GM23248 (cell line): Measurements from ENCODE around the gene KLHL10. TPM values are rescaled to one million over a fixed set of nuclear protein-coding genes. Genes with fewer than 3 reads are reported as not detected.
"Not testable (repeated sequence)": the region's sequence is repeated elsewhere in the genome, so short reads cannot be mapped to it uniquely, and the experiment has no call there.

Source experiments
- DNase-seq: peaks from one replicate; pipeline ENCODE4 v3.0.0-alpha.2; 2015
- H2AFZ ChIP-seq: fragments of 200-600 bp; sonication (generic); 2 replicates; pipeline ENCODE4 v1.6.1; 2016; ENCODE audit warnings: antibody characterized with exemption
- H3F3A ChIP-seq: fragments of 200-600 bp; sonication (generic); 2 replicates; pipeline ENCODE4 v1.6.1; 2016; ENCODE audit warnings: mild to moderate bottlenecking, antibody characterized with exemption, mixed run types; ENCODE audit not compliant: insufficient read depth
- H3K27ac ChIP-seq: fragments of 200-600 bp; sonication (generic); 2 replicates; pipeline ENCODE4 v1.5.1; 2016; ENCODE audit warnings: mild to moderate bottlenecking
- H3K27me3 ChIP-seq: fragments of 200-600 bp; sonication (generic); replicated peaks from 2 replicates; pipeline ENCODE4 v1.6.1; 2016; ENCODE audit warnings: mild to moderate bottlenecking; ENCODE audit not compliant: insufficient read depth
- H3K36me3 ChIP-seq: fragments of 200-600 bp; sonication (generic); 2 replicates; pipeline ENCODE4 v1.6.1; 2016; ENCODE audit warnings: low read depth, mild to moderate bottlenecking
- H3K4me1 ChIP-seq: fragments of 200-600 bp; sonication (generic); 2 replicates; pipeline ENCODE4 v1.6.1; 2016; ENCODE audit warnings: mild to moderate bottlenecking; ENCODE audit not compliant: insufficient read depth
- H3K4me2 ChIP-seq: fragments of 200-600 bp; sonication (generic); one replicate; pipeline ENCODE4 v1.6.1; 2016; ENCODE audit warnings: mild to moderate bottlenecking; ENCODE audit not compliant: unreplicated experiment
- H3K4me3 ChIP-seq: fragments of 200-600 bp; sonication (generic); 2 replicates; pipeline ENCODE4 v1.5.1; 2016; ENCODE audit warnings: mild to moderate bottlenecking
- H3K79me2 ChIP-seq: fragments of 200-600 bp; sonication (generic); 2 replicates; pipeline ENCODE4 v1.6.1; 2016; ENCODE audit warnings: mild to moderate bottlenecking; ENCODE audit not compliant: insufficient read depth
- H3K9ac ChIP-seq: fragments of 200-600 bp; sonication (generic); 2 replicates; pipeline ENCODE4 v1.6.1; 2016; ENCODE audit warnings: mild to moderate bottlenecking
- H3K9me2 ChIP-seq: fragments of 200-600 bp; sonication (generic); 2 replicates; pipeline ENCODE4 v1.6.1; 2016; ENCODE audit warnings: mixed run types, mild to moderate bottlenecking, moderate library complexity; ENCODE audit not compliant: insufficient read depth
- H3K9me3 ChIP-seq: fragments of 200-600 bp; sonication (generic); one replicate; pipeline ENCODE4 v1.6.1; 2017; ENCODE audit warnings: low read depth
- H4K20me1 ChIP-seq: fragments of 200-600 bp; sonication (generic); 2 replicates; pipeline ENCODE4 v1.6.0; 2016; ENCODE audit not compliant: insufficient read depth
- EZH2 ChIP-seq: fragments of 200-600 bp; sonication (generic); IDR thresholded peaks from 2 replicates; pipeline ENCODE4 v1.6.1; 2018; ENCODE audit warnings: antibody characterized with exemption, mild to moderate bottlenecking; ENCODE audit not compliant: insufficient read depth, poor library complexity, severe bottlenecking
- EZH2phosphoT487 ChIP-seq: fragments of 200-600 bp; sonication (generic); IDR thresholded peaks from 2 replicates; pipeline ENCODE4 v1.6.1; 2018; ENCODE audit warnings: antibody characterized with exemption, moderate library complexity, mild to moderate bottlenecking, low read depth; ENCODE audit not compliant: insufficient read depth
- WGBS, 2 experiments: methylation state at CpG; one replicate each; pipeline ENCODE4 v1.1.6; 2015 to 2017; ENCODE audit warnings: low lambda C conversion rate in 2 of 2, low coverage in 1 of 2; ENCODE audit errors: missing lambda C conversion rate in 2 of 2; 5-methylcytosine and 5-hydroxymethylcytosine counted together
- in situ Hi-C: fragments of 300-500 bp; cut with MboI; formaldehyde crosslinking; loops from 2 replicates; pipeline ENCODE4 v1.15.0; 2020
- polyA plus RNA-seq: library from polyadenylated mRNA; unstranded; fragments of >200 nt; fragmentation: Nextera tagmentation; extraction: Ambion mirVana; gene quantifications from 2 replicates; pipeline ENCODE4 v1.2.1, GENCODE V29; 2016
- total RNA-seq: library from RNA; depleted of rRNA; stranded (reverse); fragments of >200 nt; shearing (Covaris generic); gene quantifications from 2 replicates; pipeline ENCODE4 v1.2.3, GENCODE V29; 2014

Gene KLHL10
- total and polyA plus RNA-seq, 2 experiments from 2014 or later: 0.09 to 2.3 TPM

DNA sequence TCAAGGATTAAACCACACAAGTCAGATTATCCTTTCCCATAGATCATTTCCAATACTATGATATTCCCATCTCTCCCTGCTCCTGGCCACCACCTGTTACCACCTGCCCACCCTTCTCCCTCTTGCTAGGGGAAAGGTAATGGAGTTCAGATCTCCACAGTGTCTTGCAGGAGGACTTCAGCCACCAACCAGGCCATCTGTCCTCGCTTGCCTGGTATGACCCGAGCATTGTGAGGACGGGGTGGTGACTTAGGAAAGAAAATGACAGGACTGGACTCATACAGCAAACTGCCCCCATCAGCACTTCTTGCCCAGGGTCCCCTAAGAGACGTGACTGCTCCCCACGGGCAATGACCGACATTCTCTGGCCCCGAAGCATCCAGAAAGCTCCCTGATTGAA is 14.0 kb upstream of the KLHL10 start:
- Histone ChIP-seq H3K36me3 (0 out of 2 replicates have a peak, but pooled peaks cover under 1% of the 10 kb centered on the region), H3K9me2 (no peaks in the 10 kb centered on the region), H2AFZ (no peak overlapping the region), H3K79me2 (0 out of 2 replicates have a peak, but pooled peaks cover under 1% of the 10 kb centered on the region), H3K27me3 (no peaks in the 10 kb centered on the region), H3K27ac (peak overlapping the region; percentile 38; the same call in 1 of the 2 replicates), H3K4me1 (no peaks in the 10 kb centered on the region), H3K4me3 (no peak overlapping the region), H3K9ac (no peak overlapping the region), H3K4me2 (no peak overlapping the region), H3F3A (peaks cover 28% of the 10 kb centered on the region), H3K9me3 (no peaks in the 10 kb centered on the region), H4K20me1 (no peaks in the 10 kb centered on the region)
- in situ Hi-C loops: no loop called here
- no peak for DNase-seq
- WGBS, 2 experiments: 76 to 81% methylated on average over 7 of the region's 7 CpGs
- no peak for TF ChIP-seq EZH2

- no peak for TF ChIP-seq EZH2phosphoT487
- no peak for TF ChIP-seq EZH2
- Histone ChIP-seq H3K9me2 (no peaks in the 10 kb centered on the region), H3K27me3 (no peaks in the 10 kb centered on the region), H3F3A (peaks cover 28% of the 10 kb centered on the region), H3K36me3 (no peaks in the 10 kb centered on the region), H3K4me1 (no peaks in the 10 kb centered on the region), H4K20me1 (no peaks in the 10 kb centered on the region), H2AFZ (no peak overlapping the region), H3K4me3 (no peak overlapping the region), H3K79me2 (no peaks in the 10 kb centered on the region), H3K9me3 (no peaks in the 10 kb centered on the region), H3K4me2 (no peak overlapping the region), H3K27ac (peak overlapping the region; percentile 38; the same call in 1 of the 2 replicates), H3K9ac (no peak overlapping the region)
- DNase-seq: peak; percentile 58
- 9 to 11% methylated on average over 7 of the region's 7 CpGs for WGBS, 2 experiments
- in situ Hi-C loops: no loop called here
Observed at GRCh38 chr17:41824086-41824485, 13.5 kb upstream of the KLHL10 start.

DNA sequence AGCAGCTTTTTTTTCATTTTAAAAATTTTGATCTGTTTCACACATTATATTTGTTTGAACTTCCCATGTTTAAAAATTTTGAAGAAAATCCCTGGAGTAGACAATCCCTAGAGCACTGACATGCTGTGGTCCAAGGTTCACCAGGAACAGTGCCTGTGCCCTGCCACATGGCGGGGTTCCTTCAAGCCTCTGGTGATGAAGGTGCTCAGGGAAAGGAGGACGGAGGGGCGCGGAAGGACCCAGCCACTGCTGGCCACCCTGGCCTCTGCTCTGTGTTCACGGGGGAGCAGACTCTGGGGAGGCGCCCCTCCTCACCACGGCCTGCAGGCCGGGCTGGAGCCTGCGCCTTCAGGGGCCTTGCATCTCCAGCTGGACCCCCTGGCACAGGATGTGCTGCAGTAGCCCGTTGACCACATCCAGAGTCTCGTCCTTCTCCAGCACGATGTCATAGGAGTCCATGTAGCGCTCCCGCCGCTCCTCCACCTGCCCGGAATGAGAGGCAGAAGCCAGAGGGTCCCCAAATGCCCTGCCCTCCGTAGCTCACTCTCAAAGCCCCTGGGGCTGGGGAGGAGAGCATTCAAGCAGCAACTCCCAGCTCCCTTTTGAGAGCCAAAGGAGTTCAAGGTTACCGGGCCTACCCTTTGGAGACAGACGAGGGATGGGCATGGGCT is 12.3 kb upstream of the KLHL10 start:
- in situ Hi-C loops: no loop called here
- Histone ChIP-seq H3K36me3 (peaks cover 8% of the 10 kb centered on the region; the same call in 1 of the 2 replicates), H3K9me2 (no peaks in the 10 kb centered on the region), H3K4me2 (no peak overlapping the region), H3K79me2 (no peaks in the 10 kb centered on the region), H3K27me3 (no peaks in the 10 kb centered on the region), H3F3A (peaks cover 19% of the 10 kb centered on the region), H3K4me3 (no peak overlapping the region), H3K27ac (no peak overlapping the region), H3K4me1 (no peaks in the 10 kb centered on the region), H3K9ac (no peak overlapping the region), H2AFZ (no peak overlapping the region), H3K9me3 (no peaks in the 10 kb centered on the region), H4K20me1 (no peaks in the 10 kb centered on the region)
- DNase-seq: no peak
- 89% methylated on average over 19 of the region's 19 CpGs for WGBS, 2 experiments
- TF ChIP-seq EZH2phosphoT487 (no peak), EZH2 (no peak)

DNA sequence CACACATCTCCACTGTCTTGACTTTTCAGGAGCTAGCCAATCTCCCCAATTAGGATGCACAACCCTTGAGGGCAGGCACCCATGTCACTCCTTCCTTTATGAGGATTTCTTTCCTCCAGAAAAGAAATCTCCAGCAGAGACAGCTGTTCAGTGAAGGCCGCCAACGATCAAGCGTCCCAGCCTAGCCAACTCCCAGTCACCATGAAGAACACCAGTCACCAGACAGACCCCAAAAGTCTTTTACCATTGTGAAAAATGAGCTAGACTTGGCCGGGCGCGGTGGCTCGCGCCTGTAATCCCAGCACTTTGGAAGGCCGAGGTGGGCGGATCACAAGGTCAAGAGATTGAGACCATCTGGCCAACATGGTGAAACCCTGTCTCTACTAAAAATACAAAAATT is 7.7 kb upstream of the KLHL10 start:
- H3K9me2 ChIP-seq, H3K79me2 ChIP-seq, H2AFZ ChIP-seq, H3K4me3 ChIP-seq, in situ Hi-C loops, H3K9ac ChIP-seq, DNase-seq, H3K4me2 ChIP-seq, H3F3A ChIP-seq, H3K36me3 ChIP-seq, H3K27me3 ChIP-seq, H4K20me1 ChIP-seq, H3K9me3 ChIP-seq, H3K27ac ChIP-seq, H3K4me1 ChIP-seq: not testable (repeated sequence)
- 88% methylated on average over 10 of the region's 10 CpGs for WGBS, 2 experiments
